Cardiac muscle cell (in vitro differentiated cells and primary cell): ENCODE results near the gene DLGAP1. TPM values are rescaled to one million over a fixed set of nuclear protein-coding genes. Genes with fewer than 3 reads are reported as not detected.

ENCODE experiments used
- DNase-seq, 2 donors: peaks; one replicate each; pipeline versions ENCODE4 v3.0.0 to v3.0.0-alpha.2; 2010 to 2017; ENCODE audit warnings: low read depth in 1 of 2, low spot score in 1 of 2
- H3K27ac ChIP-seq: fragments of 200-600 bp; sonication (generic); 2 replicates; pipeline ENCODE4 v1.5.1; 2016
- H3K27me3 ChIP-seq: fragments of 200-600 bp; sonication (generic); 2 replicates; pipeline ENCODE4 v1.6.0; 2016; ENCODE audit warnings: control low read depth
- H3K36me3 ChIP-seq: fragments of 200-600 bp; sonication (generic); 2 replicates; pipeline ENCODE4 v1.5.1; 2016; ENCODE audit warnings: control low read depth
- H3K4me1 ChIP-seq: fragments of 200-600 bp; sonication (generic); 2 replicates; pipeline ENCODE4 v1.8.1; 2017; ENCODE audit warnings: low read depth, mild to moderate bottlenecking, mixed run types
- H3K4me3 ChIP-seq: fragments of 200-600 bp; sonication (generic); 2 replicates; pipeline ENCODE4 v1.5.1; 2016; ENCODE audit warnings: mild to moderate bottlenecking
- H3K9me3 ChIP-seq: fragments of 200-600 bp; sonication (generic); 2 replicates; pipeline ENCODE4 v1.5.1; 2017; ENCODE audit warnings: low read depth, mild to moderate bottlenecking, control low read depth
- CTCF ChIP-seq: IDR thresholded peaks from 2 replicates; pipeline ENCODE4 v1.5.1; 2012; ENCODE audit warnings: low read depth, mild to moderate bottlenecking, low read length
- polyA plus RNA-seq: library from polyadenylated mRNA; unstranded; fragments of >200 nt; fragmentation: Nextera tagmentation; extraction: Ambion mirVana; gene quantifications from 2 replicates; pipeline ENCODE4 v1.2.1, GENCODE V29; 2016
- total RNA-seq: library from RNA; depleted of rRNA; stranded (reverse); fragments of >200 nt; gene quantifications from 2 replicates; pipeline ENCODE4 v1.2.3, GENCODE V29; 2016

DLGAP1 gene
- total and polyA plus RNA-seq, 2 experiments from 2014 or later, result 2.5 to 7.9 TPM

GRCh38 chr18:3984163-3984757 lies 470.8 kb downstream of the DLGAP1 start:
- Histone ChIP-seq H3K4me3 (no peak overlapping the region), H3K36me3 (no peaks in the 10 kb centered on the region), H3K27me3 (no peaks in the 10 kb centered on the region), H3K27ac (no peak overlapping the region), H3K4me1 (no peaks in the 10 kb centered on the region), H3K9me3 (no peaks in the 10 kb centered on the region)
- no peak for TF ChIP-seq CTCF
- no peak for DNase-seq

- no peaks in the 10 kb centered on the region for H3K36me3 ChIP-seq
- no peak overlapping the region for H3K27ac ChIP-seq
- H3K27me3 ChIP-seq, result no peaks in the 10 kb centered on the region
- H3K4me1 ChIP-seq, result no peaks in the 10 kb centered on the region
- H3K4me3 ChIP-seq, result no peak overlapping the region
- TF ChIP-seq CTCF, result no peak
- DNase-seq, result peak in 1 of 2 donors; percentile 79
- H3K9me3 ChIP-seq, result no peaks in the 10 kb centered on the region
Measured at GRCh38 chr18:3983351-3983969, 471.6 kb downstream of the DLGAP1 start.

GRCh38 chr18:3982541-3982940 lies 472.6 kb downstream of the DLGAP1 start:
- DNase-seq, result no peak
- no peak overlapping the region for H3K4me3 ChIP-seq

GRCh38 chr18:3979024-3979423 lies 476.1 kb downstream of the DLGAP1 start:
- H3K4me1 ChIP-seq, result no peaks in the 10 kb centered on the region
- no peak overlapping the region for H3K4me3 ChIP-seq
- no peaks in the 10 kb centered on the region for H3K27me3 ChIP-seq
- TF ChIP-seq CTCF, result no peak
- DNase-seq, result no peak
- H3K27ac ChIP-seq, result no peak overlapping the region
- H3K9me3 ChIP-seq, result no peaks in the 10 kb centered on the region
- H3K36me3 ChIP-seq, result no peaks in the 10 kb centered on the region

More at GRCh38 chr18:3982541-3982940, 472.6 kb downstream of the DLGAP1 start:
- TF ChIP-seq CTCF, result no peak
- H3K4me1 ChIP-seq, result no peaks in the 10 kb centered on the region
- no peaks in the 10 kb centered on the region for H3K9me3 ChIP-seq
- H3K27me3 ChIP-seq, result no peaks in the 10 kb centered on the region
- H3K36me3 ChIP-seq, result no peaks in the 10 kb centered on the region
- no peak overlapping the region for H3K27ac ChIP-seq

GRCh38 chr18:3973191-3973850 lies 481.8 kb downstream of the DLGAP1 start:
- Histone ChIP-seq H3K4me1 (no peaks in the 10 kb centered on the region), H3K36me3 (no peaks in the 10 kb centered on the region), H3K27me3 (no peaks in the 10 kb centered on the region), H3K4me3 (no peak overlapping the region), H3K27ac (no peak overlapping the region), H3K9me3 (no peaks in the 10 kb centered on the region)
- TF ChIP-seq CTCF, result no peak
- no peak for DNase-seq
